HG03139 (cell line): ENCODE results near the gene RHOXF1.
"Not testable (repeated sequence)": the region's sequence is repeated elsewhere in the genome, so short reads cannot be mapped to it uniquely, and the experiment has no call there.

ENCODE experiments used
- ATAC-seq: cut with Tn5 transposase; IDR thresholded peaks from one replicate; pipeline ENCODE4 v1.9.1; 2021; ENCODE audit not compliant: unreplicated experiment

The RHOXF1 gene

GRCh38 chrX:120115438-120115963, at the start of gene RHOXF1:
Gene RHOXF1 (minus strand): TSS chrX:120115913. CDS start chrX:120115862, 51 bp downstream.
- no peak for ATAC-seq

- not testable (repeated sequence) for ATAC-seq
Measured at GRCh38 chrX:120159086-120159485, 43.4 kb upstream of the RHOXF1 start.

GRCh38 chrX:120158313-120158712, 42.6 kb upstream of the RHOXF1 start, which contains the start of gene RHOXF2:
Gene RHOXF2 (plus strand): TSS chrX:120158613. CDS start chrX:120158751, 138 bp downstream.
- ATAC-seq = not testable (repeated sequence)

GRCh38 chrX:120150109-120150744, 34.5 kb upstream of the RHOXF1 start:
- not testable (repeated sequence) for ATAC-seq

DNA sequence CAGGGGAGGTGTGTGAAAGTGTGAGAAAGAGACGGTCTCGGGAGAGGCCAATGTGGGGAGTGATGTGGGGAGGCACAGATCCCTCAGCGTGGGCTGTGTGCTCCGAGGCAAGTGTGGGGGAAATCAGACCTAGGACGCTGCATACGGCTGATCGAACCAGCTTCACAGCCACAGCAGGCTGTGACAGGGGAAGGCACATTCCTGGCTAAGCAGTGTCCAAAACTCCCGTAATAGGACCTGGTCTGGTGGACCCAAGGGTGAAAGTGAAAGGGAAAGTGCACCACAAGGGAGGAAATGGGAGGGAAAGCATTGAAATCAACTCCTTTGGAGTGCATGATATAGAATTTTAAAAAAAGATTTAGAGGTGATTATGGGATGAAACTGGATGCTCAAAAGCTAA, 31.8 kb upstream of the RHOXF1 start:
- no peak for ATAC-seq

DNA sequence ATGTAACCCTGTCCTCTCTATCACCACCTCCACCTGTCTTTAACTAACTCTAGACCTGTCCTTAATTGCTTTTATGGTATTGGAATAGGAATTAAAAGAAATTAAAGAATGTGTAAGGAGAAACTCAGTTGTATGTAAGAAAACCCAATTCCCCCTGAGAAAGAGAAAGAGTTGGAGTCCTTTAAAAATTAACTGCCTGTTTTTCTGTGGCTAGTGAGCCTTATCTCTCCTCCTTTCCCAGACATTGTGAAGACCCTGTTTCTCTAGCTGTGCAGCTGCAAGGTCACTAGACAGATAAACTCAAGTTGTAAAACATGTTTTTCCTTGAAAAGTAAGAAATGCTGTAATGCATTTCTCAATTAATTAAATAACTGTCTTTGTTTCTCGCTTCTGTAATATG, 30.6 kb upstream of the RHOXF1 start:
- not testable (repeated sequence) for ATAC-seq

- no peak for ATAC-seq
Measured at GRCh38 chrX:120145295-120145925, 29.7 kb upstream of the RHOXF1 start.

DNA sequence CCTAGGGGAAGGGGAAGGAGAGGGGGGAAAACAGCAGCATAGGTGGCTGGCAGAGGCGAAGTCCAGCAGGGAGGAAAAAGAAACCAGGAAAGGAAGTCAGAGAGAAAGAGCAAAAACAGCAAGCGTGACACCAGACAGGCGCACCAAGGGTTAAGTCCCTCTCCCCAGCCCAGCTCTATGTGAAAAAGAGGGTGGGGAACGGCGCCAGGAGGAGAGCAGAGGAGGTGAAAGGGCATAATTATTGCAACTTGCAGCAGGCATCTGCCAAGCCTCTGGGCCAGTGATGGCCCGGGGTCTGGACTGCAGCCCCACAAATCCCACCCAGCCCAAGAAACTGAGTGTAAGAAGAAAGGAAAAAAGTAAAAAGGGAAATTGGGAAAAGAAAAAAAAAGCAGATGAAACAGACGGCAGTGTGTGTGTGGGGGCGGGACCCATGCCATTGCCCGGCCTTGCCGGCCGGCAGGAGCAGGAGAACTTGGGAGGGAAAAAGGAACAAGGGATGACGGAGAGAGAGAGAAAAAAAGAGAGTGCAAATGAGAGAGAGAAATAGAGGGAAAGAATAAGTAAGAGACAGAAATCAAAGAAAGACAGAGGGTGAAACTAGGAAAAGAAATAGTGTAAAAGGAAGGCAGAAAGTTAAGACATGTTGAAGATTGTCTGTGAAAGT, 28.6 kb upstream of the RHOXF1 start:
- ATAC-seq = no peak

GRCh38 chrX:120140293-120140981, 24.7 kb upstream of the RHOXF1 start:
- ATAC-seq = no peak

DNA sequence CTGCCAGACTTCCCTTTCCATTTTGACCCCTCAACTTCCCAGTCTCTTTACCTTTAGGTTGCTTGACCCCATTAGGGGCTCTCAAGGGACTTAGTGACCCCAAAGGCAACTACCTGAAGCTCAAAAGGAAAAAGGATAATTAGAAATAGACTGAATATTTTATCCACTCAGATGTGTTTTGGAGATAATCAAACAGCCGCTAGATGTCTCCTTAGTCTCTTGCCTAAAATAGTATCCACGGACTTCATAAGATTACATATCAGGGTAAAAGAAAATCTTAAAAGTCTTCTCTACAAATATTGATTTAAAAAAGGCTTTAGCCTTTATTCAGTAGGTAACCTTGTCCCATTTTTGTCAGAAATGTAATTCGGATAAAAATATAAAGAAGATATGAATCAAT, 21.7 kb upstream of the RHOXF1 start:
- ATAC-seq = no peak

- ATAC-seq = no peak
Measured at GRCh38 chrX:120136840-120137239, 21.1 kb upstream of the RHOXF1 start.

- ATAC-seq = no peak
Measured at GRCh38 chrX:120136128-120136527, 20.4 kb upstream of the RHOXF1 start.

DNA sequence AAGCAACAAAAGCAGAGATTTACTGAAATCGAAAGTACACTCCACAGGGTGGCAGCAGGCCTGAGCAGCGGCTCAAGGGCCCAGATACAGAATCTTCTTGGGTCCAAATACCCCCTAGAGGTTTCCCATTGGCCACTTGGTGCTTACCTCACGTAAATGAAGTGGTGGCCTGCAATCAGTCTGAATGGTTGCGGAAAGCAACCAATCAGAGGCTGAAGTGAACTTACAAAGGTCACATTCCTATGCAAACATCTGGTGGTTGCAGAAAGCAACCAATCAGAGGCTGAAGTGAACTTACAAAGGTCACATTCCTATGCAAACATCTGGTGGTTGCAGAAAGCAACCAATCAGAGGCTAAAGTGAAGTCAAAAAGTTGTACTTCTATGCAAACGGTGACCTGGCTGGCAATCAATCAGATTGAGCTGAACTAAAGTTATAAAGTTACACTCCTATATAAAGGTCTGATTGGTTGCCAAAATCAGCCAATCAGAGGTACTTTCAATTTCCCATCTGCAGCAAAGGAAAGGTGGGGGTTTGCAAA, 12.7 kb upstream of the RHOXF1 start:
- ATAC-seq = not testable (repeated sequence)

DNA sequence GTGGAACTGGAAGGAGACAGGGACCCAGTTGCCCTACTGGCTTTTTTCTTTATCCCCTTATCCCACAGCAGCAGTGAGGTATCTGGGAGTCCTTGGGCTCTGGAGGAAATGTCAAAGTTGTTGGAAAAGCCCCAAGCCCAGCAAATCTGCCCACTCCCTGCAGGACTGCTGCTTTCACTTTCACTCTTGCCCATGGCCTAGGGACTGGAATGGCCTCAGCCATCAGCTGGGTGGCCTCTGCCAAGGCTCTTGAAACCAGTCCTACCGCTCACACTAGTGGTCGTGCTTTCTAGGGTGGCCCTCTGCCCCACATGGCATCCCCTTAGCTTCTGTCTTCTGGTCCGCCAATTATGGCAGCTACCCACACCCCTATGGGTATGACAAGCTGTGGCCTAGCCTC, 9.7 kb upstream of the RHOXF1 start:
- ATAC-seq = no peak

GRCh38 chrX:120120223-120120622, 4.5 kb upstream of the RHOXF1 start:
- ATAC-seq = no peak

DNA sequence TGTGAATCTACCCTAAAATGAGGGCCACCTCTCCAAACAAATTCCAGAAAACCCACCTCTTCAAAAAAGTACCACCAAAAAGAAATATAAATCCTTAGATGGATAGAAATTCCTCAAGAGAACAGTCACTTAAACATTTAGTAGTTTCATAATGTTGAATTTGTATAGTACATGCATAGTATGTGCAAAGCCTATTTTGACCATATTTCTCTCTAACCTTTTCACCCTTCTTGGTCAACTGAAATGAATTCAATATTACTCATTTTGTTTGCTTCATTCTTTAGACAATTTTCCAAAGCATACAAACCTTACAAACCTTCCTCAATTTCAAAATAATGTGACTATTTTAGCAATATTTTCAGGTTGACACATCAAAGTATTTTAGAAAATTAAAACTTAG, 4.1 kb downstream of the RHOXF1 start:
- ATAC-seq = no peak

DNA sequence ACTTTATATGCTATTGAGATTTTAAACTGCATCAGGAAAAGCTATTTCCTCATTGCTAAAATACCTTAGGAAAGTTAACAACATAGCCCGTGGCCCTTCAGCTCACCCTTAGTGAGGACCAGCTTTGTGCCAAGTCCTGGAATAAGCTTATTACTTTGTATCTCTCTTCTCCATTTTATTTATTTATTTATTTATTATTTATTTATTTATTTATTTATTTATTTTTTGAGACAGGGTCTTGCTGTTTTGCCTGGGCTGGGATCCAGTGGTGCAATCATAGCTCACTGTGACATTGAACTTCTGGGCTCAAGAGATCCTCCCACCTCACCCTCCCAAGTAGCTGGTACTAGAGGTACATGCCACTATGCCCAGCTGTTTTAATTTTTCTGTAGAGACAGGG, 6.3 kb downstream of the RHOXF1 start:
- ATAC-seq = no peak

- ATAC-seq = not testable (repeated sequence)
Measured at GRCh38 chrX:120104707-120105106, 11.0 kb downstream of the RHOXF1 start.

DNA sequence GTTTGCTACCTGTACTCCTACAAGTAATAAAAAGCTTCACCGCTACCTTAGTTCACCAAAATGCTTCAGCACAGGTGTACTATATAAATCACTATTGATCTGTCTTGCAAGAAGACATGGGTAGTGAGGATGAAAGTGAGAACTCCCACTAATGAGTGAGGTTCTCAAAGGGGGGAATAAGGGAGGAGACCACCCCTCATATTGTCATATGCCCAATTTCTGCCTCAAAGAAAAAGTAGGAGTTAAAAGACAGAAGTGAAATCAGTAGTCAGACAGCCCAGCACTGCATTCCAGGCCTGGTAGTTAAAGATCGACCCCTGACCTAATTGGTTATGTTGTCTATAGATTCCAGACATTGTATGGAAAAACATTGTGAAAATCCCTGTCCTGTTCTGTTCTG, 14.7 kb downstream of the RHOXF1 start:
- ATAC-seq = not testable (repeated sequence)

GRCh38 chrX:120090208-120090607, 25.5 kb downstream of the RHOXF1 start:
- ATAC-seq = no peak
